Endothelial cell of umbilical vein (primary cell): ENCODE data around the gene PTBP3.

Source experiments
- CTCF ChIP-seq, 2 donors: IDR thresholded peaks; 1 replicate in 1 of 2; 2 replicates in 1 of 2; pipeline ENCODE4 v1.5.1; 2011; ENCODE audit warnings: low read length in 2 of 2, mild to moderate bottlenecking in 2 of 2, moderate library complexity in 2 of 2, control low read depth in 1 of 2, inconsistent platforms in 1 of 2, low read depth in 1 of 2; ENCODE audit not compliant: insufficient read depth in 1 of 2; ENCODE audit errors: extremely low read depth in 1 of 2
- POLR2A ChIP-seq: IDR thresholded peaks from 2 replicates; pipeline ENCODE4 v1.6.1; 2012; ENCODE audit warnings: low read depth, mild to moderate bottlenecking, control low read depth, low read length

DNA sequence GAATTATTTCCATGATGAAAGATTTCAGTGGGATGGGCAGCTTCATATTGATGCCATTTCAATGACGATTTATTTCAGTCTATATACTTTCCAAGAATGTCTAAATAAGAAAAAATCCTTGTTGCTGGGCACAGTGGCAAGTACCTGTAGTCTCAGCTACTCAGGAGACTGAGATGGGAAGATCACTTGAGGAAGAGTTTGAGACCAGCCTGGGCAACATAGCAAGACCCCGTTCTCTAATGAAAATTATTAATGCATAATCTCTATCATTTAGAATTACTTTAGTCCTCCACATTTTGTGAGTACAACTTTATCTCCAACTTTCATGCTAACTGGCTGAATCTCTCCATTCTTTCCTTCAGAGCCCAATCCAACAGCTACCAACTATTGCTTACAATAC, 52.5 kb downstream of the PTBP3 start:
- no peak for TF ChIP-seq CTCF (IDR thresholded peaks at IDR 0.05; ENCODE audit: extremely low read depth in 1 of 2, insufficient read depth in 1 of 2, low read depth in 1 of 2, low read length in 2 of 2)
- no peak for TF ChIP-seq POLR2A
